GM18520 (cell line): ENCODE data around the gene CD151.
A peak's percentile ranks its signal among the peaks of the same experiment; 100 is the strongest.

Source experiments
- ATAC-seq: cut with Tn5 transposase; IDR thresholded peaks from one replicate; pipeline ENCODE4 v1.9.1; 2021; ENCODE audit not compliant: unreplicated experiment

The CD151 gene

GRCh38 chr11:813072-813455, 19.7 kb upstream of the CD151 start:
- ATAC-seq = no peak

- no peak for ATAC-seq
Measured at GRCh38 chr11:813456-814096, 19.2 kb upstream of the CD151 start.

GRCh38 chr11:815675-816432, 16.9 kb upstream of the CD151 start:
- ATAC-seq = no peak

- no peak for ATAC-seq
Measured at GRCh38 chr11:816433-816779, 16.3 kb upstream of the CD151 start.

GRCh38 chr11:818396-819128, 14.2 kb upstream of the CD151 start, which contains the start of gene PNPLA2:
PNPLA2 (plus strand) TSS chr11:818914; CDS start chr11:819719, 805 bp downstream.
- no peak for ATAC-seq

GRCh38 chr11:819129-819931, 13.4 kb upstream of the CD151 start:
- ATAC-seq = peak; percentile 42

DNA sequence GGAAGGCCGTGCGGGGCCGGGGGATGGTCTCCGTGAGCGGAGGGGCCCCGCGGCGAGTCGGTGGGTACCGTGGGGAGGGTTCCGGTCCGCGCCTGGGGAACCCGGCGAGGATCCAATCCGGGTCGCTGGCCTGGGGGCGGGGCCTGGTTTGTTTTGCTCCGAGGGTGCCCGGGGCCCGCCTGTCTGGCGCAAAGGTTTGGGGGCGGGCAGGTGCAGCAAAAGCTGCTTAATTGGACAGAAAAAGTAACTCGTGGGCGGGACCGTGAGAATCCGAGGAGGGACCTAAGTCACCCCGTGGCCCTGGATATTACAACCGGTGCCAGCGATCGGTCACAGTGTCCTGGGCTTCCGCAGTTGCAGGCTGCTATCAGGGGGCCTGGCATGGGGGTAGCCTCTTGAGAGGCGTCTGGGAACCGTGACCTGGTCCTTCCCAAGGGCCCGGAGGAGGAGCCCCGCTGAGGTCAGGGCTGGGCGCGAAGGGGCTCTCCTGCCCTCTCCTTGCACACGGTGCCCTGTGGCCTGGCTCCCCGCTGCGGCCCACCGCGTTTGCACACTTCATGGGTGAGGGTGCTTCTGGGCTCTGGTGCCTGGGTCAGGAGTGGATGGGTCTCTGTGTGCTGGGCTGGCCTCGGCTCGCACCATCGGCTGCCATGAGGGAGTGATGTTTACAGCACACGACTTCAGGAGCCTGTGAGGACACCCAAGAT, 12.7 kb upstream of the CD151 start:
- peak; percentile 30 for ATAC-seq

- ATAC-seq = no peak
Measured at GRCh38 chr11:820655-821511, 11.9 kb upstream of the CD151 start.

DNA sequence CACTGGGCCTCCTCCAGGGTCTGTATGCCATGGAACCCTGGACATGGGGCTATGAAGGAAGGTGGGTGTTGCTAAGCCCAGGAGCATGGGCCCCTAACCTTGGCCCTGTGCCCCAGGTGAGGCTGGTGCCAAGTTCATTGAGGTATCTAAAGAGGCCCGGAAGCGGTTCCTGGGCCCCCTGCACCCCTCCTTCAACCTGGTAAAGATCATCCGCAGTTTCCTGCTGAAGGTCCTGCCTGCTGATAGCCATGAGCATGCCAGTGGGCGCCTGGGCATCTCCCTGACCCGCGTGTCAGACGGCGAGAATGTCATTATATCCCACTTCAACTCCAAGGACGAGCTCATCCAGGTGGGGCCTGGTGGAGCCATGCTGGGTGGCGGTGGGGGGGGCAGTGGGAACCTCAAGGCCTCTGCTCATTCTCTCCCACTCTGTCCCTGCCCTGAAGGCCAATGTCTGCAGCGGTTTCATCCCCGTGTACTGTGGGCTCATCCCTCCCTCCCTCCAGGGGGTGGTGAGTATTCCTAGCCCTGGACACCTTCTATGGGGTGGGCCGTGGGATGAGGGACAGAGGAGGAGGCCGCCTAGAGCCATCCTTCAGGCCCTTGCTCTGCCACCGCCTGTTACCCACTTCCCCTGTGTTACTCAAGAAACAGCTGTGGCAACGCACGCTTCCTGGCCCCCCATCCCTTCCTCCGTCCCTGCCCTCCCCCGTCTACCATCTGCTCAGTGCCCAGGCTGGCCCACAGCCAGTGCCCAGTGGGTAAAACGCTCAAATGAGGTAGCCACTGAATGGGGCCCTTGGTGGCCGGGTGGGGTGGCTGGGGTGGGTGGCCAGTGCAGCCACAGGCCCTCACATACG, 11.0 kb upstream of the CD151 start:
- ATAC-seq = no peak

DNA sequence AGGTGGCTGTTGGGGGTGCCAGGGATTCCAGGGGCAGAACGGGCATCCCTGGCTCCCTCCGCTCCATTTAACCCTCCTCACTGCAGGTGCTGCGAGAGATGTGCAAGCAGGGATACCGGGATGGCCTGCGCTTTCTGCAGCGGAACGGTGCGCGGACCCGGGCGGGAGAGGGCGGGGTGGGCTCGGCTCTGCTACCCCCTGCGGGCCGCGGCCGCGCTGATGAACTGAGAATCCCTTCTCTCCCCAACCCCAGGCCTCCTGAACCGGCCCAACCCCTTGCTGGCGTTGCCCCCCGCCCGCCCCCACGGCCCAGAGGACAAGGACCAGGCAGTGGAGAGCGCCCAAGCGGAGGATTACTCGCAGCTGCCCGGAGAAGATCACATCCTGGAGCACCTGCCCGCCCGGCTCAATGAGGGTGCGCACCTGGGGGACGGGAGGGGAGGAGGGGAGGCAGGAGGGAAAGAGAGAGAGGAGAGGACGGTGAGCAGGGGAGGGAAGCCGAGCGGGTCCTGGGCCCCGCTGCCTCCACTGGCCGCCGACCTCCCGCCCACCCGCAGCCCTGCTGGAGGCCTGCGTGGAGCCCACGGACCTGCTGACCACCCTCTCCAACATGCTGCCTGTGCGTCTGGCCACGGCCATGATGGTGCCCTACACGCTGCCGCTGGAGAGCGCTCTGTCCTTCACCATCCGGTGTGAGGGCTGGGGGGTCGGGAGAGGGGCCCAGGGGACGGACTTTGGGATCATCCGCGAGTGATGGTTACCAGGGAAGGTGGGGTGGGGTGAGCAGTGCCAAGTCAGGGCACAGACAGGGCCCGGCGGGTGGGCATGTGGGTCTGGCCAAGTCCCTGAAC, 9.1 kb upstream of the CD151 start:
- no peak for ATAC-seq

DNA sequence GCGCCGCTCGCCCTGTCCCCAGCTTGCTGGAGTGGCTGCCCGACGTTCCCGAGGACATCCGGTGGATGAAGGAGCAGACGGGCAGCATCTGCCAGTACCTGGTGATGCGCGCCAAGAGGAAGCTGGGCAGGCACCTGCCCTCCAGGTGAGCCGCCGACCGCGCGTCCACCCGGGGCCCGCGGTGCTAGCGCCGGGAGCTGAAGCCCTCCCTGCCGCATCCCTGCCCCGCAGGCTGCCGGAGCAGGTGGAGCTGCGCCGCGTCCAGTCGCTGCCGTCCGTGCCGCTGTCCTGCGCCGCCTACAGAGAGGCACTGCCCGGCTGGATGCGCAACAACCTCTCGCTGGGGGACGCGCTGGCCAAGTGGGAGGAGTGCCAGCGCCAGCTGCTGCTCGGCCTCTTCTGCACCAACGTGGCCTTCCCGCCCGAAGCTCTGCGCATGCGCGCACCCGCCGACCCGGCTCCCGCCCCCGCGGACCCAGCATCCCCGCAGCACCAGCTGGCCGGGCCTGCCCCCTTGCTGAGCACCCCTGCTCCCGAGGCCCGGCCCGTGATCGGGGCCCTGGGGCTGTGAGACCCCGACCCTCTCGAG, 8.4 kb upstream of the CD151 start:
- no peak for ATAC-seq

- ATAC-seq = no peak
Measured at GRCh38 chr11:824942-825341, 7.8 kb upstream of the CD151 start.

GRCh38 chr11:825366-826226, 7.2 kb upstream of the CD151 start:
- ATAC-seq = no peak

GRCh38 chr11:826227-826621, 6.5 kb upstream of the CD151 start:
- ATAC-seq = no peak

DNA sequence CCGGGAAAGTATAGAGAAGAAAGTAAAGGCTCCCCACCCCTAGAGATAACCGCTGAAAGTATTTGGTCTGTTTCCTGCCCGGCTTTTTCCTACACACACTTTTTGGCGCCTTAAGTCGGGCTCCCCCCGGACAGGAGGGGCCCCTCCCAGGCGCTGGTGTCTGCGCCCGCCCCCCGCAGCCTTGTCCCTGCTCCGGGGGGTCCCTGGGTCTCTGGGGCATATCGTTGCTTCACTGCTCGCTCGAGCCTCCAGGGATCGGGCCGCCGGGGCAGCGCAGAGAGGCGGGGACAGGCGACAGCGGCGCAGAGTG, 6.0 kb upstream of the CD151 start:
- ATAC-seq = no peak

DNA sequence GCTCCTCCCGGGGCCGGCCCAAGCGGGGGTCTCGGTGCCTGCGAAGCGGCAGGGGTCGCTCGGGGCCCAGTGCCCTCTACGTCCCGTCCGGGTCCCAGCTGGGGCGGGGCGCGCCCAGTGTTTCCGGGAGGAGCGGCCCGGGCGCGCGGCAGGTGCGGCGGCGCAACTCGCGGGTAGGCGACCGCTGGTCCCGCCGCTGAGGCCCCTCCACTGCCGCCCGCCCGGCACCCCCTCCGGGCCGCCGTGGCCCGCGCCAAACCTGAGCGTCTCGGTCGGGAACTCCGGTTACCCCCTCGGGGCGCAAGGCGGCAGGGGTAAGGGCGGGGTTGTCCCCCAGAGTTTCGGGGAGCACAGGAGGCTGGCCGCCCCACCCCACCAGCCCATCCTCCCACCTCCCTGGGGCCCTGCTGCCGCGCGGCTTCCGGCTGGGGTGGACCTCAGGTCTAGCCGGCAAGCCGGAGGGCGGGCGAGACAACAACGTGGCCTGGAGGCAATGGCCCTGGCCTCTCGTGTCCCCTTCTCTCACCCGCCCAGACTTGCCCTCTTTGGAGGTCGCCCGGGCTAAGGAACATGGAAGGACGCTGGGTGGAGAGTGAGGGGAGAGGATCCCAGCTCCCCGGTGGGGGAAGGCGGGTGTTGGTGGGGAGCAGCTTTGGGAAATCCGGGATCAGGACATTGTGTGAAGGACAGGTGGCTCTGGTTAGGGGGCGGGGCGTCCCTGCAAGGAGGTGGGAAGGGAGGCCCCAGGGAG, 5.4 kb upstream of the CD151 start:
- ATAC-seq = no peak
